K562 (cell line): ENCODE measurements around the gene RSPO1. TPM values are rescaled to one million over a fixed set of nuclear protein-coding genes. Genes with fewer than 3 reads are reported as not detected.

ENCODE experiments used
- ATAC-seq: fragments of 200-7000 bp; cut with Tn5 transposase; 3 replicates; pipeline ENCODE4 v1.9.1; 2020; ENCODE audit warnings: moderate library complexity
- BruUV-seq: library from RNA; stranded (reverse); fragments of 400-500 nt; replicated peaks from 2 replicates; lab custom pipeline; 2021; lab: Mats Ljungman, UMichigan
- CTCF ChIA-PET: fragments of 300-600 bp; formaldehyde crosslinking; extraction: SDS; loops from one replicate; lab custom pipeline; 2021; ENCODE audit warnings: low intra/inter-chr PET ratio; lab: Yijun Ruan, JAX
- POLR2A ChIA-PET: fragments of 300-600, 350-650 bp; sonication (Branson Sonifier 250); formaldehyde crosslinking; extraction: SDS; loops from one replicate; lab custom pipeline; 2021; ENCODE audit warnings: antibody characterized with exemption, inconsistent platforms; lab: Yijun Ruan, JAX
- DNase-seq, 4 experiments: peaks; one replicate each; pipeline versions ENCODE4 v3.0.0 to v3.0.0-alpha.2; 2011 to 2018; ENCODE audit warnings: low spot score in 3 of 4, mixed read lengths in 3 of 4; ENCODE audit errors: extremely low read depth in 1 of 4
- FAIRE-seq: peaks from 2 replicates; lab custom pipeline; 2011; peaks lifted over from hg19 to GRCh38; lab: Jason Lieb, UNC
- H2AFZ ChIP-seq: 2 replicates; pipeline ENCODE4 v1.6.0; 2011; ENCODE audit warnings: low read depth, low read length, control low read depth, inconsistent platforms
- H3K27ac ChIP-seq: fragments of 200-600 bp; 3 replicates; pipeline ENCODE4 v1.8.0; 2011; ENCODE audit warnings: low read depth, mild to moderate bottlenecking, control low read depth, inconsistent platforms, low read length, moderate library complexity, mixed read lengths; ENCODE audit errors: extremely low read depth
- H3K27me3 ChIP-seq, 2 experiments: fragments of 300-600 bp in 1 of 2; 2 replicates in 1 of 2; 3 replicates in 1 of 2; pipeline versions ENCODE4 v1.6.0 to v1.8.0; 2011; ENCODE audit warnings: inconsistent platforms in 2 of 2, low read length in 2 of 2, mild to moderate bottlenecking in 1 of 2, mixed read lengths in 1 of 2, moderate library complexity in 1 of 2; ENCODE audit not compliant: control insufficient read depth in 2 of 2, insufficient read depth in 2 of 2
- H3K36me3 ChIP-seq: fragments of 300-600 bp; 3 replicates; pipeline ENCODE4 v1.8.0; 2011; ENCODE audit warnings: mild to moderate bottlenecking, low read length, inconsistent platforms; ENCODE audit not compliant: control insufficient read depth, insufficient read depth
- H3K4me1 ChIP-seq, 2 experiments: fragments of 200-600 bp in 1 of 2; replicated peaks in 1 of 2; 2 replicates in 1 of 2; 3 replicates in 1 of 2; pipeline versions ENCODE4 v1.5.1 to v1.8.0; 2011; ENCODE audit warnings: inconsistent platforms in 2 of 2, low read length in 2 of 2, mild to moderate bottlenecking in 1 of 2, mixed read lengths in 1 of 2, moderate library complexity in 1 of 2; ENCODE audit not compliant: control insufficient read depth in 2 of 2, insufficient read depth in 2 of 2
- H3K4me2 ChIP-seq: 2 replicates; pipeline ENCODE4 v1.6.1; 2011; ENCODE audit warnings: low read length, control low read depth, inconsistent platforms, mixed read lengths; ENCODE audit not compliant: insufficient read depth
- H3K4me3 ChIP-seq: fragments of 200-600 bp; sonication (generic), shearing (Covaris generic); 2 replicates; pipeline ENCODE4 v1.5.1; 2016; ENCODE audit warnings: control low read depth, inconsistent platforms
- H3K79me2 ChIP-seq: fragments of 200-600 bp; 3 replicates; pipeline ENCODE4 v1.8.0; 2011; ENCODE audit warnings: low read length, inconsistent platforms; ENCODE audit not compliant: control insufficient read depth, insufficient read depth
- H3K9ac ChIP-seq, 2 experiments: 2 replicates each; pipeline versions ENCODE4 v1.6.0 to v1.6.1; 2011; ENCODE audit warnings: low read depth in 2 of 2, low read length in 2 of 2, control low read depth in 1 of 2, inconsistent platforms in 1 of 2, mild to moderate bottlenecking in 1 of 2, mixed read lengths in 1 of 2; ENCODE audit not compliant: insufficient read depth in 1 of 2
- H3K9me1 ChIP-seq: one replicate; pipeline ENCODE4 v1.6.0; 2011; ENCODE audit warnings: inconsistent platforms, mild to moderate bottlenecking, low read length, moderate library complexity; ENCODE audit not compliant: control insufficient read depth, insufficient read depth
- H3K9me3 ChIP-seq: replicated peaks from 2 replicates; pipeline ENCODE4 v1.5.1; 2011; ENCODE audit warnings: low read depth, low read length, inconsistent platforms; ENCODE audit not compliant: control insufficient read depth, insufficient read depth
- H4K20me1 ChIP-seq: replicated peaks from 2 replicates; pipeline ENCODE4 v1.6.1; 2011; ENCODE audit warnings: low read length, inconsistent platforms, mixed read lengths; ENCODE audit not compliant: control insufficient read depth, insufficient read depth
- CBFB ChIP-seq: sonication (generic); formaldehyde crosslinking; IDR thresholded peaks from 2 replicates; pipeline ENCODE4 v1.4.0; 2020; ENCODE audit warnings: mild to moderate bottlenecking, missing genetic modification reagents
- CTCFL ChIP-seq: IDR thresholded peaks from 2 replicates; pipeline ENCODE4 v1.6.1; 2011; ENCODE audit warnings: borderline replicate concordance, low read depth, mild to moderate bottlenecking, moderate library complexity, low read length; ENCODE audit not compliant: insufficient read depth, poor library complexity, severe bottlenecking
- FOXK2 ChIP-seq, 2 experiments: fragments of 450-650 bp; IDR thresholded peaks in 1 of 2; conservative IDR thresholded peaks in 1 of 2; 2 replicates each; pipeline ENCODE4 v1.6.1; 2016; ENCODE audit warnings: low read depth in 2 of 2, mild to moderate bottlenecking in 1 of 2
- KAT8 ChIP-seq: fragments of 450-650 bp; IDR thresholded peaks from 2 replicates; pipeline ENCODE4 v1.6.1; 2016; ENCODE audit warnings: low read depth, mild to moderate bottlenecking
- KLF16 ChIP-seq: IDR thresholded peaks from 2 replicates; pipeline ENCODE4 v1.6.1; 2016; ENCODE audit warnings: antibody characterized with exemption
- NBN ChIP-seq: fragments of 450-650 bp; IDR thresholded peaks from 2 replicates; pipeline ENCODE4 v1.6.1; 2016; ENCODE audit warnings: low read depth, mild to moderate bottlenecking
- RAD21 ChIP-seq, 2 experiments: fragments of 250-450 bp in 1 of 2; fragments of 450-650 bp in 1 of 2; sonication (Bioruptor Pico) in 1 of 2; formaldehyde crosslinking in 1 of 2; IDR thresholded peaks in 1 of 2; conservative IDR thresholded peaks in 1 of 2; 2 replicates each; pipeline versions ENCODE4 v1.4.0 to v1.8.0; 2020 to 2022; ENCODE audit warnings: mild to moderate bottlenecking in 2 of 2, moderate library complexity in 1 of 2
- RHOXF2B ChIP-seq: fragments of 250-450 bp; sonication (Bioruptor Pico); conservative IDR thresholded peaks from 2 replicates; pipeline ENCODE4 v1.5.1; 2021
- SLC30A9 ChIP-seq: fragments of 250-450 bp; sonication (Bioruptor Pico); IDR thresholded peaks from 2 replicates; pipeline ENCODE4 v1.8.0; 2022; ENCODE audit warnings: mild to moderate bottlenecking, moderate library complexity
- SMC3 ChIP-seq: conservative IDR thresholded peaks from 2 replicates; pipeline ENCODE4 v1.6.1; 2011; ENCODE audit warnings: low read depth, low read length, improper control_type of control experiment; ENCODE audit not compliant: insufficient read depth
- SOX6 ChIP-seq: fragments of 450-650 bp; IDR thresholded peaks from 2 replicates; pipeline ENCODE4 v1.6.1; 2014; ENCODE audit warnings: mild to moderate bottlenecking
- STAG1 ChIP-seq: sonication (generic); formaldehyde crosslinking; IDR thresholded peaks from 2 replicates; pipeline ENCODE4 v1.5.0; 2020; ENCODE audit warnings: missing genetic modification reagents, borderline replicate concordance
- TCF7 ChIP-seq: sonication (generic); IDR thresholded peaks from 2 replicates; pipeline ENCODE4 v1.6.1; 2016; ENCODE audit warnings: antibody characterized with exemption, borderline replicate concordance
- TEAD4 ChIP-seq, 2 experiments: sonication (generic) in 1 of 2; formaldehyde crosslinking in 1 of 2; IDR thresholded peaks; 2 replicates each; pipeline versions ENCODE4 v1.6.1 to v1.8.0; 2012 to 2022; ENCODE audit warnings: borderline replicate concordance in 1 of 2, inconsistent platforms in 1 of 2, low read length in 1 of 2, mild to moderate bottlenecking in 1 of 2, missing genetic modification reagents in 1 of 2
- WGBS: fragments of 100-300 bp; shearing (Covaris generic); methylation state at CpG from one replicate; pipeline ENCODE4 v1.1.6; 2016; ENCODE audit warnings: low coverage, mixed read lengths; ENCODE audit not compliant: insufficient coverage; ENCODE audit errors: missing lambda C conversion rate; 5-methylcytosine and 5-hydroxymethylcytosine counted together
- in situ Hi-C: fragments of 300-500 bp; cut with MboI; formaldehyde crosslinking; loops from 4 replicates; pipeline ENCODE4 v1.15.0; 2018; ENCODE audit warnings: inconsistent platforms, mixed read lengths
- intact Hi-C: fragments of 100-400 bp; cut with micrococcal nuclease; formaldehyde crosslinking; loops from 2 replicates; pipeline ENCODE4 v1.14.2; 2022
- polyA plus RNA-seq, 8 experiments: library from polyadenylated mRNA; depleted of rRNA in 4 of 8; stranded (reverse) in 5 of 8; unstranded in 3 of 8; fragments of >200 nt; fragmentation: Nextera tagmentation in 2 of 8; fragmentation: Illumina TruSeq in 1 of 8; extraction: Ambion mirVana in 2 of 8; extraction: Trizol in 1 of 8; gene quantifications; 2 replicates each; pipeline versions ENCODE4 v1.2.1 to v1.2.3, GENCODE V29; 2011 to 2014; ENCODE audit warnings: inconsistent platforms in 1 of 8, missing spikeins in 1 of 8
- total RNA-seq, 7 experiments: library from RNA; depleted of rRNA in 6 of 7; stranded (reverse); fragments of >200 nt in 6 of 7; fragmentation: Illumina TruSeq in 2 of 7; extraction: Trizol in 2 of 7; gene quantifications; 2 replicates each; pipeline versions ENCODE4 v1.2.1 to v1.2.3, GENCODE V29; 2011 to 2021; ENCODE audit warnings: low replicate concordance in 1 of 7
- TF ChIP-seq, protein P1 (sequence below): sonication (generic); formaldehyde crosslinking; IDR thresholded peaks from 2 replicates; pipeline ENCODE4 v1.8.1; 2022; ENCODE audit warnings: missing genetic modification reagents
- TF ChIP-seq, protein P2 (sequence below): fragments of 450-650 bp; formaldehyde crosslinking; IDR thresholded peaks from 2 replicates; pipeline ENCODE4 v1.4.0; 2020; ENCODE audit warnings: mild to moderate bottlenecking, moderate library complexity

RSPO1 gene
- total and polyA plus RNA-seq, 9 of the 15 experiments (the other 6 are each of a cell fraction or from before 2014, with no cell fraction given) = not detected

DNA sequence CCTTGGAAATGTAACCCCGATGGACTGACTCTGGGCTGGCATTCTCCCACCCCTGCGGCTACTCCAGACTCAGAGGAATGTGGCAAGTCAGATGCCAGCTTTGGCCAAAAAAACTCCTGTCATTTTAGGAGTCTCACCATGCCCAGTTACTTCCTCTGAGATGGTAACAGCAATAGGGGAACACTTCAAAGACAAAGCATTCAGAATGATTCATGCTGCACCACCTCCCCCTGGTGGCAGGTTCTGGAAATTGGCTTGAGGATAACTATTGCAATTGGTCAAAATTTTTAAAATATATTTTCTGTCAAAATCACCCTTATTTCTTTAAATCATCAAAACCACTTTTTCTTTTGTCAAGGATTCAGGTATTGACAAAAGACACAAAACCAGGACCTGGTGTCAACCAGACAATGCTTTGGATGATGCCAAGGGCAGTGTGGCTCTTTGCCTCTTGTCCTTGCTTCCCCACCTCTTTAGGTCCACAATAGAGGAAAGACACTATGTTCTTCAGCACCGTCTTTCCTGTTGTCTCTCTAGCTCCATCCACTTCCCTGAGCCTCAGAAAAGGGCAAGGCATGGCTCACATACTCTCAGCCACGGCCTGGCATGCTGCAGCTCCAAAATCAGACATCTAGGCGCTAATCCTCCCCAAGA is 47.8 kb upstream of the RSPO1 start:
- H3K9me1 ChIP-seq = no peaks in the 10 kb centered on the region
- peaks cover 64% of the 10 kb centered on the region for H3K36me3 ChIP-seq
- no peaks in the 10 kb centered on the region for H3K79me2 ChIP-seq
- ChIA-PET POLR2A (interaction anchor here (0.6 to 1.6 kb wide), 5 partner anchors 16 to 371 kb away, joined by 3 to 4 read pairs (median 3); no protein-coding TSS in a partner anchor), CTCF (interaction anchor here (0.5 to 4.1 kb wide), 11 partner anchors 8 to 1196 kb away, joined by 3 to 53 read pairs (median 3); a partner anchor contains a TSS)
- no peak overlapping the region for H3K9ac ChIP-seq
- H3K27me3 ChIP-seq = peaks cover 4 to 5% of the 10 kb centered on the region in 2 experiments; a peak in 3 of 5 replicates
- peak; percentile 90 for FAIRE-seq
- H4K20me1 ChIP-seq = peaks cover 7% of the 10 kb centered on the region; the same call in 1 of the 2 replicates
- in situ Hi-C loops = loop anchor here (5.0 kb wide), 2 partner anchors 75 to 225 kb away; no protein-coding TSS in a partner anchor
- no peak overlapping the region for H2AFZ ChIP-seq
- no peaks in the 10 kb centered on the region for H3K4me1 ChIP-seq
- no peak overlapping the region for H3K4me3 ChIP-seq
- TSS peak; percentile 21 for BruUV-seq
- 78% methylated on average over 5 of the region's 5 CpGs for WGBS
- intact Hi-C loops = loop anchor here (1.0 to 5.0 kb wide), 3 partner anchors 80 to 228 kb away; no protein-coding TSS in a partner anchor
- no peak overlapping the region for H3K27ac ChIP-seq
- no peak overlapping the region for H3K4me2 ChIP-seq
- peak; percentile 68 to 80 (median 69) for DNase-seq
- no peaks in the 10 kb centered on the region for H3K9me3 ChIP-seq
- peak; percentile 88 for ATAC-seq
- no peak for TF ChIP-seq SLC30A9 (CRISPR knock-in tag)
- no peak for TF ChIP-seq KAT8
- peak; percentile 93 for TF ChIP-seq TCF7
- TF ChIP-seq FOXK2 (conservative IDR thresholded peaks at IDR 0.05 in 1 of 2, IDR thresholded peaks at IDR 0.05 in 1 of 2; ENCODE audit: low read depth in 2 of 2) = peak in 1 of 2 experiments; percentile 48; a peak in 1 of 4 replicates
- TF ChIP-seq RHOXF2B (CRISPR knock-in tag) = no peak
- no peak for TF ChIP-seq TEAD4 (IDR thresholded peaks at IDR 0.05; ENCODE audit: low read length)
- no peak for TF ChIP-seq TEAD4 (CRISPR knock-in tag; IDR thresholded peaks at IDR 0.05; ENCODE audit: borderline replicate concordance)
- TF ChIP-seq NBN = no peak
- TF ChIP-seq, protein P1, sequence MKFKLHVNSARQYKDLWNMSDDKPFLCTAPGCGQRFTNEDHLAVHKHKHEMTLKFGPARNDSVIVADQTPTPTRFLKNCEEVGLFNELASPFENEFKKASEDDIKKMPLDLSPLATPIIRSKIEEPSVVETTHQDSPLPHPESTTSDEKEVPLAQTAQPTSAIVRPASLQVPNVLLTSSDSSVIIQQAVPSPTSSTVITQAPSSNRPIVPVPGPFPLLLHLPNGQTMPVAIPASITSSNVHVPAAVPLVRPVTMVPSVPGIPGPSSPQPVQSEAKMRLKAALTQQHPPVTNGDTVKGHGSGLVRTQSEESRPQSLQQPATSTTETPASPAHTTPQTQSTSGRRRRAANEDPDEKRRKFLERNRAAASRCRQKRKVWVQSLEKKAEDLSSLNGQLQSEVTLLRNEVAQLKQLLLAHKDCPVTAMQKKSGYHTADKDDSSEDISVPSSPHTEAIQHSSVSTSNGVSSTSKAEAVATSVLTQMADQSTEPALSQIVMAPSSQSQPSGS (CRISPR knock-in tag) = no peak
- peak; percentile 6 for TF ChIP-seq CTCFL
- 0 out of 2 replicates have a peak, but pooled peaks have one; percentile 15 for TF ChIP-seq SOX6
- TF ChIP-seq KLF16 = 0 out of 2 replicates have a peak, but pooled peaks have one; percentile 20
- TF ChIP-seq RAD21 (CRISPR knock-in tag; conservative IDR thresholded peaks at IDR 0.05 in 1 of 2, IDR thresholded peaks at IDR 0.05 in 1 of 2) = peak; percentile 85 to 91
- TF ChIP-seq SMC3 = peak; percentile 71
- TF ChIP-seq STAG1 = peak; percentile 73; the same call in 1 of the 2 replicates
- TF ChIP-seq, protein P2, sequence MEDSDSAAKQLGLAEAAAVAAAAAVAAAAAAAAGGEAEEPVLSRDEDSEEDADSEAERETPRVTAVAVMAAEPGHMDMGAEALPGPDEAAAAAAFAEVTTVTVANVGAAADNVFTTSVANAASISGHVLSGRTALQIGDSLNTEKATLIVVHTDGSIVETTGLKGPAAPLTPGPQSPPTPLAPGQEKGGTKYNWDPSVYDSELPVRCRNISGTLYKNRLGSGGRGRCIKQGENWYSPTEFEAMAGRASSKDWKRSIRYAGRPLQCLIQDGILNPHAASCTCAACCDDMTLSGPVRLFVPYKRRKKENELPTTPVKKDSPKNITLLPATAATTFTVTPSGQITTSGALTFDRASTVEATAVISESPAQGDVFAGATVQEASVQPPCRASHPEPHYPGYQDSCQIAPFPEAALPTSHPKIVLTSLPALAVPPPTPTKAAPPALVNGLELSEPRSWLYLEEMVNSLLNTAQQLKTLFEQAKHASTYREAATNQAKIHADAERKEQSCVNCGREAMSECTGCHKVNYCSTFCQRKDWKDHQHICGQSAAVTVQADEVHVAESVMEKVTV = peak; percentile 81
- TF ChIP-seq CBFB (CRISPR knock-in tag) = no peak
